Endodermal cell (in vitro differentiated cells): ENCODE measurements around the gene ROCK2. TPM values are rescaled to one million over a fixed set of nuclear protein-coding genes. Genes with fewer than 3 reads are reported as not detected.

ENCODE experiments used
- DNase-seq: peaks from one replicate; pipeline ENCODE4 v3.0.0-alpha.2; 2017
- H3K27ac ChIP-seq: 2 replicates; pipeline ENCODE4 v1.5.1; 2013; ENCODE audit warnings: mild to moderate bottlenecking, low read depth, low read length, moderate library complexity
- H3K27me3 ChIP-seq: 2 replicates; pipeline ENCODE4 v1.6.1; 2013; ENCODE audit warnings: mild to moderate bottlenecking, low read length, moderate library complexity; ENCODE audit not compliant: insufficient read depth, control insufficient read depth, poor library complexity, severe bottlenecking
- H3K36me3 ChIP-seq: 2 replicates; pipeline ENCODE4 v1.7.0; 2013; ENCODE audit warnings: mild to moderate bottlenecking, low read length, moderate library complexity; ENCODE audit not compliant: control insufficient read depth, insufficient read depth
- H3K4me1 ChIP-seq: one replicate; pipeline ENCODE4 v1.7.0; 2013; ENCODE audit warnings: low read length; ENCODE audit not compliant: control insufficient read depth, insufficient read depth
- H3K4me3 ChIP-seq: 2 replicates; pipeline ENCODE4 v1.5.1; 2013; ENCODE audit warnings: mild to moderate bottlenecking, low read length, moderate library complexity
- H3K9ac ChIP-seq: 2 replicates; pipeline ENCODE4 v1.6.1; 2013; ENCODE audit warnings: mild to moderate bottlenecking, low read length, moderate library complexity; ENCODE audit not compliant: poor library complexity, severe bottlenecking; ENCODE audit errors: extremely low read depth
- H3K9me3 ChIP-seq: 2 replicates; pipeline ENCODE4 v1.6.1; 2013; ENCODE audit warnings: mild to moderate bottlenecking, low read length, moderate library complexity; ENCODE audit not compliant: control insufficient read depth
- H3K27ac Mint-ChIP-seq: 2 replicates; pipeline ENCODE4 v1.8.0; 2020; ENCODE audit warnings: mixed read lengths
- H3K27me3 Mint-ChIP-seq: 2 replicates; pipeline ENCODE4 v1.8.0; 2021; ENCODE audit warnings: mild to moderate bottlenecking, mixed read lengths; ENCODE audit not compliant: insufficient read depth
- H3K36me3 Mint-ChIP-seq: 2 replicates; pipeline ENCODE4 v1.8.0; 2020; ENCODE audit warnings: low read depth, mixed read lengths
- H3K4me1 Mint-ChIP-seq: 2 replicates; pipeline ENCODE4 v1.8.0; 2020; ENCODE audit warnings: mixed read lengths
- H3K4me3 Mint-ChIP-seq: 2 replicates; pipeline ENCODE4 v1.8.0; 2020; ENCODE audit warnings: mild to moderate bottlenecking, moderate library complexity, mixed read lengths
- H3K9me3 Mint-ChIP-seq: 2 replicates; pipeline ENCODE4 v1.8.0; 2020; ENCODE audit warnings: mild to moderate bottlenecking, mixed read lengths
- WGBS, 2 experiments: methylation state at CpG; one replicate each; pipeline versions ENCODE4 v1.1.5 to v1.1.7; 2013; ENCODE audit warnings: missing lambda C conversion rate in 2 of 2, mixed read lengths in 1 of 2; ENCODE audit not compliant: insufficient coverage in 1 of 2, insufficient read length in 1 of 2; 5-methylcytosine and 5-hydroxymethylcytosine counted together
- total RNA-seq, 2 donors: library from RNA; stranded (reverse); fragmentation: NEBNext Ultra II Directional in 1 of 2; extraction: Animal tissue kit (Norgen Biotek cat#: 25700) in 1 of 2; gene quantifications; 2 replicates in 1 of 2; 3 replicates in 1 of 2; pipeline ENCODE4 v1.2.1, GENCODE V29; 2021
- TF ChIP-seq, protein P1 (sequence below): fragments of 200-600 bp; sonication (generic); conservative IDR thresholded peaks from 2 replicates; pipeline ENCODE4 v1.5.0; 2021; ENCODE audit warnings: antibody characterized with exemption, mild to moderate bottlenecking

The ROCK2 gene
- total RNA-seq, 2 donors from 2014 or later: 27.2 to 32.6 TPM

GRCh38 chr2:11286749-11287148 lies 57.7 kb downstream of the ROCK2 start:
- Histone ChIP-seq H3K4me1 (peaks cover 5% of the 10 kb centered on the region), H3K9me3 (peaks cover 21% of the 10 kb centered on the region), H3K27ac (no peak overlapping the region), H3K27me3 (no peaks in the 10 kb centered on the region), H3K36me3 (peaks cover 35% of the 10 kb centered on the region), H3K4me3 (no peak overlapping the region), H3K9ac (no peak overlapping the region)
- 100% methylated on average over 1 of the region's 1 CpG; no CpG with 5 or more reads in 1 of the 2 experiments for WGBS, 2 experiments
- TF ChIP-seq, protein P1, sequence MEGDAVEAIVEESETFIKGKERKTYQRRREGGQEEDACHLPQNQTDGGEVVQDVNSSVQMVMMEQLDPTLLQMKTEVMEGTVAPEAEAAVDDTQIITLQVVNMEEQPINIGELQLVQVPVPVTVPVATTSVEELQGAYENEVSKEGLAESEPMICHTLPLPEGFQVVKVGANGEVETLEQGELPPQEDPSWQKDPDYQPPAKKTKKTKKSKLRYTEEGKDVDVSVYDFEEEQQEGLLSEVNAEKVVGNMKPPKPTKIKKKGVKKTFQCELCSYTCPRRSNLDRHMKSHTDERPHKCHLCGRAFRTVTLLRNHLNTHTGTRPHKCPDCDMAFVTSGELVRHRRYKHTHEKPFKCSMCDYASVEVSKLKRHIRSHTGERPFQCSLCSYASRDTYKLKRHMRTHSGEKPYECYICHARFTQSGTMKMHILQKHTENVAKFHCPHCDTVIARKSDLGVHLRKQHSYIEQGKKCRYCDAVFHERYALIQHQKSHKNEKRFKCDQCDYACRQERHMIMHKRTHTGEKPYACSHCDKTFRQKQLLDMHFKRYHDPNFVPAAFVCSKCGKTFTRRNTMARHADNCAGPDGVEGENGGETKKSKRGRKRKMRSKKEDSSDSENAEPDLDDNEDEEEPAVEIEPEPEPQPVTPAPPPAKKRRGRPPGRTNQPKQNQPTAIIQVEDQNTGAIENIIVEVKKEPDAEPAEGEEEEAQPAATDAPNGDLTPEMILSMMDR: no peak
- Mint-ChIP-seq H3K27me3 (no peaks in the 10 kb centered on the region), H3K4me1 (peaks cover 12% of the 10 kb centered on the region), H3K9me3 (peaks cover 13% of the 10 kb centered on the region), H3K36me3 (peaks cover 38% of the 10 kb centered on the region), H3K4me3 (no peak overlapping the region), H3K27ac (no peak overlapping the region)
- DNase-seq: no peak

DNA sequence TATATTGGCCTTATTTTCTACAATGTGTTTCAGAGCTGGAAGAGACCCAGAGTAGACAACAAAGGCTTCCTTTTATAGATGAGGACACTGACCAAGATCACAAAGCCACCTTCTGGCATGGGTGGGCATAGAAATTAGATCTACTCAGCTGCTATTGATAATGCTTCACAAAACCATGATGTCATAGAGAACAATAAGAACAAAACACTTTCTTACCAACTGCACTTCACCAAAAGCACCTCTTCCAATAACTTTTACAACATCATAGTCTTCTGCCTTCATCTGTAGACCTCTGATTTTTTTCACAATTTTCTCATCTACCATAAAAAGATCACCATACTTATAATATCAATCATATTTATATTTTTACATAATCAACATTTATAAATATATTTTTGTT lies 58.1 kb downstream of the ROCK2 start:
- DNase-seq: no peak
- no peak overlapping the region for H3K4me3 ChIP-seq
- H3K4me1 ChIP-seq: peaks cover 5% of the 10 kb centered on the region
- H3K27ac ChIP-seq: no peak overlapping the region
- peaks cover 38% of the 10 kb centered on the region for H3K36me3 ChIP-seq
- TF ChIP-seq, protein P1: no peak
- H3K27me3 ChIP-seq: no peaks in the 10 kb centered on the region
- Mint-ChIP-seq H3K27ac (no peak overlapping the region), H3K4me1 (peaks cover 12% of the 10 kb centered on the region), H3K9me3 (peaks cover 13% of the 10 kb centered on the region), H3K27me3 (no peaks in the 10 kb centered on the region), H3K4me3 (no peak overlapping the region), H3K36me3 (peaks cover 40% of the 10 kb centered on the region)
- peaks cover 21% of the 10 kb centered on the region for H3K9me3 ChIP-seq
- no peak overlapping the region for H3K9ac ChIP-seq

DNA sequence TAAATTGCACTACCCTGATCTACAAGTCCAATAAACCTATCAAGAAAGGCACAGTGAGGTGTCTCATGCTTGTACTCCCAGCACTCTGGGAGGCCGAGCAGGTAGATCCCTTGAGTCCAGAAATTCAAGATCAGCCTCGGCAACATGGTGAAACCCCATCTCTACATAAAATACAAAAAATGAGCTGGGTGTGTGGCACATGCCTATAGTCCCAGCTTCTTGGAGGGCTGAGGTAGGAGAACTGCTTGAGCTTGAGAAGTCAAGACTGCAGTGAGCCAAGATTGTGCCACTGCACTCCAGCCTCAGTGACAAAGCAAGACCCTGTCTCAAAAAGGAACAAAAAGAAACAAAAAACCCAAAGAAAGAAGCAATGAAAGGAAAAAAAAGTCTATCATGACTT lies 58.9 kb downstream of the ROCK2 start:
- Histone ChIP-seq H3K9ac (no peak overlapping the region), H3K4me3 (no peak overlapping the region), H3K27ac (no peak overlapping the region), H3K27me3 (no peaks in the 10 kb centered on the region), H3K36me3 (peaks cover 44% of the 10 kb centered on the region), H3K4me1 (peaks cover 5% of the 10 kb centered on the region), H3K9me3 (peaks cover 21% of the 10 kb centered on the region)
- peaks cover 13% of the 10 kb centered on the region for H3K9me3 Mint-ChIP-seq
- H3K4me3 Mint-ChIP-seq: no peak overlapping the region
- DNase-seq: no peak
- WGBS, 2 experiments: 95 to 100% methylated on average over 1 to 2 of the region's 2 CpGs
- H3K27me3 Mint-ChIP-seq: no peaks in the 10 kb centered on the region
- TF ChIP-seq, protein P1: no peak
- H3K27ac Mint-ChIP-seq: no peak overlapping the region
- peaks cover 12% of the 10 kb centered on the region for H3K4me1 Mint-ChIP-seq
- H3K36me3 Mint-ChIP-seq: peaks cover 43% of the 10 kb centered on the region
